A673 (cell line): ENCODE data around the gene TRPM3. TPM values are rescaled to one million over a fixed set of nuclear protein-coding genes. Genes with fewer than 3 reads are reported as not detected.

Experiments
- BruUV-seq: library from RNA; stranded (reverse); fragments of 400-500 nt; replicated peaks from 2 replicates; lab custom pipeline; 2021; lab: Mats Ljungman, UMichigan
- CTCF ChIA-PET: fragments of 300-600 bp; sonication (Branson Sonifier 250); formaldehyde crosslinking; loops from one replicate; lab custom pipeline; 2022; ENCODE audit warnings: antibody characterized with exemption; lab: Charles Lee
- POLR2A ChIA-PET: fragments of 300-600 bp; sonication (Branson Sonifier 250); formaldehyde crosslinking; loops from one replicate; lab custom pipeline; 2022; ENCODE audit warnings: antibody characterized with exemption; ENCODE audit not compliant: low non-redundant PET; lab: Charles Lee
- DNase-seq: peaks from one replicate; pipeline ENCODE4 v3.0.0-alpha.2; 2015; ENCODE audit warnings: low spot score
- H3K27ac ChIP-seq: fragments of 200-600 bp; sonication (generic); 2 replicates; pipeline ENCODE4 v1.5.1; 2016; ENCODE audit warnings: mixed run types, low read depth, mild to moderate bottlenecking, mixed read lengths, antibody characterized with exemption, low read length; ENCODE audit not compliant: poor library complexity, severe bottlenecking
- H3K27me3 ChIP-seq: fragments of 200-600 bp; sonication (generic); replicated peaks from 2 replicates; pipeline ENCODE4 v1.6.1; 2017; ENCODE audit warnings: mixed run types, low read depth, mild to moderate bottlenecking, mixed read lengths, antibody characterized with exemption, low read length; ENCODE audit not compliant: insufficient read depth, poor library complexity
- H3K36me3 ChIP-seq: fragments of 200-600 bp; sonication (generic); 2 replicates; pipeline ENCODE4 v1.6.1; 2016; ENCODE audit warnings: mixed run types, mild to moderate bottlenecking, mixed read lengths, antibody characterized with exemption, low read length; ENCODE audit not compliant: insufficient read depth, poor library complexity, severe bottlenecking
- H3K4me1 ChIP-seq: fragments of 200-600 bp; sonication (generic); 2 replicates; pipeline ENCODE4 v1.6.1; 2017; ENCODE audit warnings: mixed run types, mild to moderate bottlenecking, mixed read lengths, antibody characterized with exemption, low read length; ENCODE audit not compliant: insufficient read depth, poor library complexity, severe bottlenecking
- H3K4me3 ChIP-seq: fragments of 200-600 bp; sonication (generic); 2 replicates; pipeline ENCODE4 v1.5.1; 2016; ENCODE audit warnings: low read depth, mixed run types, mild to moderate bottlenecking, mixed read lengths, low read length; ENCODE audit not compliant: poor library complexity, severe bottlenecking
- H3K9me3 ChIP-seq: fragments of 200-600 bp; sonication (generic); 2 replicates; pipeline ENCODE4 v1.6.1; 2016; ENCODE audit warnings: mixed run types, low read depth, mild to moderate bottlenecking, mixed read lengths, antibody characterized with exemption, low read length; ENCODE audit not compliant: poor library complexity, severe bottlenecking
- EZH2 ChIP-seq: fragments of 200-600 bp; sonication (generic); IDR thresholded peaks from 2 replicates; pipeline ENCODE4 v1.6.1; 2017; ENCODE audit warnings: borderline replicate concordance, low read depth, mild to moderate bottlenecking, mixed read lengths, antibody characterized with exemption, low read length; ENCODE audit not compliant: poor library complexity, severe bottlenecking
- intact Hi-C: fragments of 100-400 bp; cut with micrococcal nuclease; formaldehyde crosslinking; loops from one replicate; pipeline ENCODE4 v1.10.0; 2022; ENCODE audit not compliant: unreplicated experiment
- total RNA-seq: library from RNA; stranded (reverse); gene quantifications from 2 replicates; pipeline ENCODE4 v1.2.3, GENCODE V29; 2021
- TF ChIP-seq, protein P1 (sequence below): fragments of 300-800, 200-600 bp; sonication (generic); conservative IDR thresholded peaks from 2 replicates; pipeline ENCODE4 v1.5.1; 2017; ENCODE audit warnings: low read depth, mild to moderate bottlenecking, antibody characterized with exemption, low read length, moderate library complexity, mixed read lengths

The TRPM3 gene
- total RNA-seq, 1 experiment from 2014 or later = not detected

DNA sequence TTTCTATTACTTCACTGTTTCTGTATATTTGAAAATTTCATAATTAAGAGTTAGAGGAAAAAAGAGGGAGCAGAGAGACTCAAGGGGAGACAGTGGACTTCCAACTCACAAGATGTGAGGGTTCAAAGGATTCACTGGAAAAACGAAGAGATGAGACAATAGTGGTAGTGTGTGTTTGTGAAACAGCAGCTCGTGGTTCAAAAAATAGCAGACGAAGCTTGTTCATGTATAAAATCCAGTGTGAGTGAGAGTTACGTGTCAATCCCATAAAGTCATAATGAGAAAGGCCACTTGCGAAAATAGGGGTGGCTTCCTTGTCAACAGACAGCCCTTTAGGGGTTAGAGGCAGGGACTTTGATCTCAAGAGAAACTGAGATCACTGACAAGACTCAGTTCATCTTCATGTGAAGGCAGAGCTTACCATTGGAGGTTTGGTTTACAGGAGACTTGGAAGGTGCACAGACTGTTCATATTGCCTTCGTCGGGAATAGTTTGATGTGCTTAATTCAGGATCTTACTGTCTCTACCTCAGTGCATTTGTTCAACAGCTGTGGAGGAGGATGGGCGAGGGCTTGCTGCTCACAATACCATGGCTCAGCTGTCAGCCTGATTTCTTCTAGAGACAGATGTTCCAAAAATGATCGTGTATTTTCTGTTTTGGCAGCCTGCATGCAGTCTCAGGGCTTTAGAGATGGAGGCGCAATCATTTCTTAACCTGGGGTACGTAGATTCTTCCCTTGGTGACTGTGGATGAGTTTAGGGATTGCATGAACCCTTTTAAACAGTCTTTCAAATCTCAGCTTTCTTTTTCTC, 601.3 kb downstream of the TRPM3 start:
- Histone ChIP-seq H3K4me3 (no peak overlapping the region), H3K27ac (no peak overlapping the region), H3K36me3 (no peaks in the 10 kb centered on the region), H3K9me3 (no peaks in the 10 kb centered on the region), H3K4me1 (no peaks in the 10 kb centered on the region), H3K27me3 (no peaks in the 10 kb centered on the region)
- intact Hi-C loops = no loop called here
- no peak for DNase-seq
- TF ChIP-seq EZH2 = no peak
- TF ChIP-seq, protein P1, sequence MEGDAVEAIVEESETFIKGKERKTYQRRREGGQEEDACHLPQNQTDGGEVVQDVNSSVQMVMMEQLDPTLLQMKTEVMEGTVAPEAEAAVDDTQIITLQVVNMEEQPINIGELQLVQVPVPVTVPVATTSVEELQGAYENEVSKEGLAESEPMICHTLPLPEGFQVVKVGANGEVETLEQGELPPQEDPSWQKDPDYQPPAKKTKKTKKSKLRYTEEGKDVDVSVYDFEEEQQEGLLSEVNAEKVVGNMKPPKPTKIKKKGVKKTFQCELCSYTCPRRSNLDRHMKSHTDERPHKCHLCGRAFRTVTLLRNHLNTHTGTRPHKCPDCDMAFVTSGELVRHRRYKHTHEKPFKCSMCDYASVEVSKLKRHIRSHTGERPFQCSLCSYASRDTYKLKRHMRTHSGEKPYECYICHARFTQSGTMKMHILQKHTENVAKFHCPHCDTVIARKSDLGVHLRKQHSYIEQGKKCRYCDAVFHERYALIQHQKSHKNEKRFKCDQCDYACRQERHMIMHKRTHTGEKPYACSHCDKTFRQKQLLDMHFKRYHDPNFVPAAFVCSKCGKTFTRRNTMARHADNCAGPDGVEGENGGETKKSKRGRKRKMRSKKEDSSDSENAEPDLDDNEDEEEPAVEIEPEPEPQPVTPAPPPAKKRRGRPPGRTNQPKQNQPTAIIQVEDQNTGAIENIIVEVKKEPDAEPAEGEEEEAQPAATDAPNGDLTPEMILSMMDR = no peak
- no TSS peak for BruUV-seq
- ChIA-PET POLR2A (no interaction called here), CTCF (no interaction called here)

DNA sequence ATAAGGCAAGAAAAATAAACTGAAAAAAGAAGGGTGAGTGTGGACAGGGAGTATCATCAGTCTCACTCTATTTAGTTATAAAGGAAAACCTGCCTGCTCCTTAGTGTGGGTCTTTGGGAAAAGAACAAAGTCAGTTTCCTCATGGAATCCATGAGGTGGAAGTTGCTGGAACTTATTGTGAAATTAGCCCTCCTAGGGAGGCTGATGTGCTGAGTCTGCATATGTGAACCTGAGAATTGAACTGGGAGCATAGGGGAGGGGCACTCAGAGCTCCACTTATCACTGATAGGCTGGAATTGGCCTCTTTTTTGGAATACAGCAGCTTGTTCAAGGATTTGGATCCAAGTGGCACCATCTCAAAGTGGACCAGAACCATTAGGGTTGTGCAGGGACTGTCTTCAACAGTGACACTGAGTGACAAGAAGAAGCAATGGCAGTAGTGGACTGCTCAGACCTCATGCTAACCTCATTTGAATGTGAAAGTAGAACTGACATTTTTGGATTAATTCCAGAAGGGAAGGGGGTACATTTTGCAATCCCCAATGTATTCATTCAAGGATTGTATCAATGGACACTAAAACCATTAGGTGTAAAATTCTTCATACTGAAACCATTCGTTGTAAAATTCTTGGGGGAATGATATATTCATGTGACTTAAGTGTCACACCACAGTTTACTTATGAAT, 603.4 kb downstream of the TRPM3 start:
- Histone ChIP-seq H3K36me3 (no peaks in the 10 kb centered on the region), H3K9me3 (no peaks in the 10 kb centered on the region), H3K4me1 (no peaks in the 10 kb centered on the region), H3K27ac (no peak overlapping the region), H3K4me3 (no peak overlapping the region), H3K27me3 (no peaks in the 10 kb centered on the region)
- ChIA-PET POLR2A (no interaction called here), CTCF (no interaction called here)
- intact Hi-C loops = no loop called here
- DNase-seq = no peak
- TF ChIP-seq EZH2 = no peak
- TF ChIP-seq, protein P1 = no peak
- BruUV-seq = no TSS peak

DNA sequence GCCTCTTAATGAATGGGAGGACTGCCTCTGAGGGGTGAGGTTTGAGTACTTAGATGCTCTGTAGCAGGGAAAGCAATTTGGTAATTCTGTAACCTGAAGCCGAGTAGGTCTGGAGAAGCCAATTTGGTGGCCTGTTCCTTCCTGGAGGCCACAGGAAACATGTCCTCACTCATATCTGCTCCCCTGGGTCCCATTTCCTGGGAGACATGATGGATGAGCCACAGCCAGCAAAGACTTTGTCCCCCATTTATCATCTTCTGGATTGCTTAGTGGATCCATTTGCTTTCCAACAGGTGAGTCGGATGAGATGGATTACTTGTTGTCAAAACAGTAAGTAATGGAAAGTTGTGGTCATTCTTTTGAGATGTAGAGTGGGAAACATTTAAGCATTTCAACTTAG, 607.1 kb downstream of the TRPM3 start:
- ChIA-PET POLR2A (no interaction called here), CTCF (no interaction called here)
- Histone ChIP-seq H3K27ac (no peak overlapping the region), H3K9me3 (no peaks in the 10 kb centered on the region), H3K36me3 (no peaks in the 10 kb centered on the region), H3K27me3 (no peaks in the 10 kb centered on the region), H3K4me1 (no peaks in the 10 kb centered on the region), H3K4me3 (no peak overlapping the region)
- DNase-seq = no peak
- TF ChIP-seq EZH2 = no peak
- TF ChIP-seq, protein P1 = no peak
- BruUV-seq = no TSS peak
- intact Hi-C loops = no loop called here
